BJ (cell line): Measurements from ENCODE around the gene SLC38A7. TPM values are rescaled to one million over a fixed set of nuclear protein-coding genes. Genes with fewer than 3 reads are reported as not detected.
"Not testable (repeated sequence)": the region's sequence is repeated elsewhere in the genome, so short reads cannot be mapped to it uniquely, and the experiment has no call there.

Source experiments
- CTCF ChIA-PET: fragments of 350-600 bp; formaldehyde crosslinking; extraction: SDS; loops from one replicate; lab custom pipeline; 2021; ENCODE audit warnings: antibody characterized with exemption, inconsistent platforms; lab: Yijun Ruan, JAX
- POLR2A ChIA-PET: fragments of 300-600 bp; sonication (Branson Sonifier 250); formaldehyde crosslinking; extraction: SDS; loops from one replicate; lab custom pipeline; 2021; ENCODE audit warnings: antibody characterized with exemption; lab: Charles Lee
- DNase-seq: peaks from one replicate; pipeline ENCODE4 v3.0.0-alpha.2; 2011; ENCODE audit warnings: low read depth
- H3K27me3 ChIP-seq: 2 replicates; pipeline ENCODE4 v1.6.0; 2011; ENCODE audit warnings: low read length; ENCODE audit not compliant: control insufficient read depth, insufficient read depth
- H3K36me3 ChIP-seq: 2 replicates; pipeline ENCODE4 v1.5.1; 2011; ENCODE audit warnings: low read length; ENCODE audit not compliant: control insufficient read depth, insufficient read depth
- H3K4me3 ChIP-seq: 2 replicates; pipeline ENCODE4 v1.5.1; 2011; ENCODE audit warnings: low read depth, mild to moderate bottlenecking, control low read depth, low read length
- CTCF ChIP-seq: IDR thresholded peaks from 2 replicates; pipeline ENCODE4 v1.5.1; 2011; ENCODE audit warnings: low read depth, mild to moderate bottlenecking, control low read depth, inconsistent platforms, low read length, moderate library complexity; ENCODE audit not compliant: insufficient read depth
- polyA plus RNA-seq: library from polyadenylated mRNA; depleted of rRNA; stranded (reverse); fragments of >200 nt; gene quantifications from 2 replicates; pipeline ENCODE4 v1.2.3, GENCODE V29; 2011

The SLC38A7 gene
- polyA plus RNA-seq, 1 experiment, result 24.1 TPM

- peak; percentile 46 for DNase-seq
- ChIA-PET POLR2A (no interaction called here), CTCF (interaction anchor here (0.7 to 3.2 kb wide), 20 partner anchors 8 to 327 kb away, joined by 3 to 30 read pairs (median 4); partner anchors contain the start of genes NDRG4, SETD6 and SLC38A7)
- Histone ChIP-seq H3K36me3 (no peaks in the 10 kb centered on the region), H3K27me3 (no peaks in the 10 kb centered on the region), H3K4me3 (no peak overlapping the region)
- peak; percentile 70 for TF ChIP-seq CTCF
Observed at GRCh38 chr16:58661199-58661830, 23.3 kb downstream of the SLC38A7 start.

- H3K27me3 ChIP-seq, H3K4me3 ChIP-seq, POLR2A ChIA-PET, DNase-seq, H3K36me3 ChIP-seq: not testable (repeated sequence)
- CTCF ChIA-PET, result interaction anchor here (1.0 to 2.9 kb wide), 2 partner anchors 12 to 146 kb away, joined by 3 to 8 read pairs; no protein-coding TSS in a partner anchor
Observed at GRCh38 chr16:58659911-58660310, 24.7 kb downstream of the SLC38A7 start.

- POLR2A ChIA-PET, result interaction anchor here (0.5 kb wide), 1 partner anchor 159 kb away, joined by 3 read pairs; the partner anchor contains the start of gene NDRG4
Observed at GRCh38 chr16:58658796-58659211, 25.8 kb downstream of the SLC38A7 start.

GRCh38 chr16:58656899-58657298 is 27.7 kb downstream of the SLC38A7 start:
- Histone ChIP-seq H3K27me3 (no peaks in the 10 kb centered on the region; the same call in 1 of the 2 replicates), H3K4me3 (no peak overlapping the region), H3K36me3 (no peaks in the 10 kb centered on the region)
- ChIA-PET CTCF (interaction anchor here (1.3 to 2.9 kb wide), 4 partner anchors 143 to 320 kb away, joined by 3 to 8 read pairs (median 6); no protein-coding TSS in a partner anchor), POLR2A (interaction anchor here (0.7 kb wide), 1 partner anchor 21 kb away, joined by 7 read pairs; no protein-coding TSS in a partner anchor)
- DNase-seq, result no peak
- no peak for TF ChIP-seq CTCF

More at GRCh38 chr16:58658796-58659211, 25.8 kb downstream of the SLC38A7 start:
- CTCF ChIA-PET, result interaction anchor here (0.6 to 2.9 kb wide), 7 partner anchors 13 to 322 kb away, joined by 3 to 8 read pairs (median 4); partner anchors contain the start of gene NDRG4
- TF ChIP-seq CTCF, result no peak
- DNase-seq, result no peak
- Histone ChIP-seq H3K36me3 (no peaks in the 10 kb centered on the region), H3K27me3 (no peaks in the 10 kb centered on the region), H3K4me3 (no peak overlapping the region)

GRCh38 chr16:58655215-58655596 is 29.4 kb downstream of the SLC38A7 start:
- TF ChIP-seq CTCF, result no peak
- Histone ChIP-seq H3K36me3 (no peaks in the 10 kb centered on the region), H3K27me3 (no peaks in the 10 kb centered on the region; the same call in 1 of the 2 replicates), H3K4me3 (no peak overlapping the region)
- ChIA-PET POLR2A (no interaction called here), CTCF (no interaction called here)
- no peak for DNase-seq
